ENCODE results near the gene UBE2L3.
"Not testable (repeated sequence)": the region's sequence is repeated elsewhere in the genome, so short reads cannot be mapped to it uniquely, and the experiment has no call there.

UBE2L3 gene

GRCh38 chr22:21570398-21570797 is 2.9 kb downstream of the UBE2L3 start:
- DNase-seq = no peak

GRCh38 chr22:21571679-21572078 is 4.2 kb downstream of the UBE2L3 start:
- no peak for DNase-seq

DNA sequence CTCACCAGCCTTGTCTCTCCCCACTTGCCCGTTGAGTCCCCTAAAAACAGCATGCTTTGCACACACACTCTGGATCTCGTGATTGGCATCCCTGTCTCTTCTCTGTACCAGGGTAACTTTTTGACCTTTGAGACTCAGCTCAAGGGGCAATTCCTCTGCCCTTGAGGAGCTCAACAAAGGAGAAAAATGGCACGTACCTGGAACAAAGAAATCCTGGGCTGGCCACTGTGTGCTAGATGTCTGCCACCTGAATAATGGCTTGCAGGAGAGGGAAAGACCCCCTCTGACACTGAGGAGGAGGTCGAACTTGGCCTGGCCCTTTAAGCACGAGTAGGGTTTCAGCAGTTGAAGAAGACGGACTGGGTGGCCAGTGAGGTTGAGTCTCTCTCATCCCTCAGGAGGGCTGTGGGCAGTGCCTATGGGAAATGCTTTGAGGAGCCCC is 5.8 kb downstream of the UBE2L3 start:
- DNase-seq = no peak

GRCh38 chr22:21573750-21574494 is 6.4 kb downstream of the UBE2L3 start:
- no peak for DNase-seq

DNA sequence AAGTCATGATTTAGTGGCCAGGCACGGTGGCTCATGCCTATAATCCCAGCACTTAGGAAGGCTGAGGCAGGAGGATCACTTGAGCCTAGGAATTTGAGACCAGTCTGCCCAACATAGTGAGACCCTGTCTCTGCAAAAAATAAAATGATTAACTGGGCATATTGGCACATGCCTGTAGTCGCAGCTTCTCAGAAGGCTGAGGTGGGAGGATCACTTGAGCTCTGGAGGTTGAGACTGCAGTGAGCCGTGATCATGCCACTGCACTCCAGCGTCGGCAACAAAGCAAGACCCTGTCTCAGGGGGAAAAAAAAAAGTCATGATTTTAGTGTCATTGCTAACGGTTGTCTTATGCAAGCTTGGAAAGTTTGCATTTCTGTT is 11.9 kb downstream of the UBE2L3 start:
- no peak for DNase-seq

DNA sequence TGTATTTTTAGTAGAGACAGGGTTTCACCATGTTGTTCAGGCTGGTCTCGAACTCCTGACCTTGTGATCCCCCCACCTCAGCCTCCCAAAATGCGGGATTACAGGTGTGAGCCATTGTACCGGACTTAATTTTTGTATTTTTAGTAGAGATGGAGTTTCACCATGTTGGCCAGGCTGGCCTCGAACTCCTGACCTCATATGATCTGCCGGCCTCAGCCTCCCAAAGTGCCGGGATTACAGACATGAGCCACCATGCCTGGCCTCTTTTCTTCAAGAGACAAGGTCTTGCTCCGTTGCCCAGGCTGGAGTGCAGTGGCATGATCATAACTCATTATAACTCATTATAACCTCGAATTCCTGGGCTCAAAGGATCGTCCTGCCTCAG is 13.1 kb downstream of the UBE2L3 start:
- DNase-seq = not testable (repeated sequence)

DNA sequence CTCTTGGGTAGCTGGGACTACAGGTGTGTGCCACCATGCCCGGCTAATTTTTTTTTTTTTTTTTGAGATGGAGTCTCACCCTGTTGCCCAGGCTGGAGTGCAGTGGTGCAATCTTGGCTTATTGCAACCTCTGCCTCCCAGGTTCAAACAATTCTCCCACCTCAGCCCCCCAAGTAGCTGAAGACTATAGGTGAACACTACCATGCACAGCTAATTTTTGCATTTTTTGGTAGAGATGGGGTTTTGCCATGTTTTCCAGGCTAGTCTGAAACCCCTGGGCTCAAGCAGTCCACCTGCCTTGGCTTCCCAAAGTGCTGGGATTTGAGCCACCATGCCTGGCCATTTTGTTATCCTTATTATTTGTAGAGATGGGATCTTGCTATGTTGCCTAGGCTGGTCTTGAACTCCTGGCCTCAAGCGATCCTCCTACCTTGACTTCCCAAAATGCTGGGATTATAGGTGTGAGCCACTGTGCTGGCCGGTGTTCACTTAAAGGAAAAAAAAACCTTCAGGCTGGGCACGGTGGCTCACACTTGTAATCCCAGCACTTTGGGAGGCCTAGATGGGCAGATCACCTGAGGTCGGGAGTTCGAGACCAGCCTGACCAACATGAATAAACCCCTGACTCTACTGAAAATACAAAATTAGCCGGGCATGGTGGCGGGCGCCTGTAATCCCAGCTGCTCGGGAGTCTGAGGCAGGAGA is 13.6 kb downstream of the UBE2L3 start:
- DNase-seq = not testable (repeated sequence)

- DNase-seq = peak in 12 of 58 donors; percentile 3 to 66 (median 12)
Observed at GRCh38 chr22:21582801-21583740, 15.6 kb downstream of the UBE2L3 start.

DNA sequence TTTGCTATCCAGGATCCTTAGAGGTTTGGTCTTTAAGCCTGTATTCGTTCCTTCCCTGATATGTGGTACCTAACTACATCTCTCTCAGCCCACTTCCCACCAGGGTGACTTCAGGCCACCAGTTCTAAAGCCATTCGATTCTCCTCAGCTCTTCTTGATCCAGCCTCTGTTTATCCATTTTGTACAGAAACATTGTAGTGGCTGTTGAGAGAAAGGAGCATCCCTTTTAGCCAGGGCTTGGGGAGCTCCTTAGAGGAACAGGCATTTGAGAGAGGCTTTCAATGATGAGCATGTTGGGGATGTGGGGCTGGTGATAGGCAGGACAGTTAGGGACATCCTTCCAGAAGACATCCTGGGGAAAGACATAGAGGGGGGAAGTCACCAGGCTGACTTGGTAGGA is 17.9 kb downstream of the UBE2L3 start:
- DNase-seq = no peak

- peak in 40 of 58 donors; percentile 4 to 83 (median 37) for DNase-seq
Observed at GRCh38 chr22:21587803-21588611, 20.5 kb downstream of the UBE2L3 start.

- no peak for DNase-seq
Observed at GRCh38 chr22:21589396-21589795, 21.9 kb downstream of the UBE2L3 start.

DNA sequence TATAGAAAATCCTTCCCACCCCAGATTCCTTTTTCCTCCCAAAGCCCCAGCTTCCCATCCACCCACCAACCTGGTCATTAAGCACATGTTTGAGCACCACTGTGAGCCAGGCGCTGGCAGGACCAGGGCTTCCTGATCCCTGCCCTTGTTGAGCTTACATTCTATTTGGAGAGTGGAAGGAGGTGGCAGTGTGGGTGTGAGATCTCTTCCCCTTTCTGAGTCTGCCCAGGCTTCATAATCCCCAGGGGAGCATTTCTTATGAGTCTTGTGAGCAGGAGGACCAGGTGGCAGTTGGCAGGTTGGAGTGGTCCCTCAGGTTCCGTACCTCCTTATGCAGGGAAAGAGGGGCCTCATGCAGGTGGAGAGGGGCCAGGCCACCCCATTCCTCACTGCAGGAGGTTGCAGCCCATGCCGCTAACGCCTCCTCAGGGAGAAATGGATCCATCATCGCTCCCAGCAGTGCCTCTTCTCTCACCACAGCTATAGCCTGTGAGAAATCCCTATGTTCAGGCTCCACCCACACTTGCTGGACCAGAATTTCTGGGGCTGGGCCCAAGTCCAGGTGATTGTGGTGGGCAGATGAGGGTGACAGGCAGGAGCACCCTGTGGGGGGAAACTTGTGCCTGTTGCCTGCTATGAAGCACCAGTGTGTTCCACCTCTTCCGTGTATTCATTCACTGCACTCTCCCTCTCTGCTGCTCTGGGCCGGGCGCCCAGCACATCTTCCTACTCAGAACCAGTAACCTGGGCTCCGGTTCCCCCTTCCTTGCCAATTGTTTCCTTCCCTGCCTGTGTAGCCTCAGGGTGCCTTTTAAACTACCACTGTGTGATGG is 23.5 kb downstream of the UBE2L3 start:
- peak in 29 of 58 donors; percentile 6 to 78 (median 25) for DNase-seq

DNA sequence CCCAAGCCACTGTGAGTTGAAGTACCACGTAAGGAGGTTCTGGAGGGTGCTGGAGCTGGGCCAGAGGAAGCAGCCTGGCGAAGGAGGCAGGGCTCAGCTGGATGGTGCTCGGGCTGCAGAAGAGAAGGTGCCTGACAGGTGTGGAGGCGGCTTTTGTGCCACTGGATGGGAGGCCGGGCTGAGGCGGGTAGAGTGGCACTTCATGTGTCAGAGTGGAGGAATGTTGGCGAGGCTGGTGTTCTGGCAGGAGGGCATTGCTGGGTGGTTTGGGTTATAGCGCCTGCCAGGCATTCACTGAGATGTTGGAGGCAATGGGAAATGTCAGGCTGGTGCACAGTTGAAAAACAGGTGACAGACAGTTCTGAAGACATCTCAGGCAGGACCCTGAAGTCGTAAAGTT is 24.2 kb downstream of the UBE2L3 start:
- DNase-seq = no peak

DNA sequence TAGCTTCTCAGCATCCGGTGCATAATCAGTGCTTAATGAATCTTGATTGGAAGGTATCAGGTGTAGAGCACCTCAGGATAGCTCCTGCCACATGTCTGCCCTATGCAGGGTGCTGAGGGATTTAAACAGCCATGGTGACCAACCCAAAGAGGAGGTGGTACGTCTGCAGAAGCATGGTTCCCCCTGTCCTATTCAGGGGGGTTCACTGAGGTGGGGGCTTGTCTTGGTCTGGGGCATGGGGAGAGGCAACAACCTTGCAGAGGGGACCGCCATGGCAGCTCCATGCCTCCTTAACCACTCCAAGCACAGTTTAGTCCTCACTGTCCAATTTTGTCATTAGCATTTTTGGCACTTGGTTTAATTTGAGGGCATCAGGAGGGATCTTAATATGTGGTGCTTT is 24.9 kb downstream of the UBE2L3 start:
- DNase-seq = no peak

DNA sequence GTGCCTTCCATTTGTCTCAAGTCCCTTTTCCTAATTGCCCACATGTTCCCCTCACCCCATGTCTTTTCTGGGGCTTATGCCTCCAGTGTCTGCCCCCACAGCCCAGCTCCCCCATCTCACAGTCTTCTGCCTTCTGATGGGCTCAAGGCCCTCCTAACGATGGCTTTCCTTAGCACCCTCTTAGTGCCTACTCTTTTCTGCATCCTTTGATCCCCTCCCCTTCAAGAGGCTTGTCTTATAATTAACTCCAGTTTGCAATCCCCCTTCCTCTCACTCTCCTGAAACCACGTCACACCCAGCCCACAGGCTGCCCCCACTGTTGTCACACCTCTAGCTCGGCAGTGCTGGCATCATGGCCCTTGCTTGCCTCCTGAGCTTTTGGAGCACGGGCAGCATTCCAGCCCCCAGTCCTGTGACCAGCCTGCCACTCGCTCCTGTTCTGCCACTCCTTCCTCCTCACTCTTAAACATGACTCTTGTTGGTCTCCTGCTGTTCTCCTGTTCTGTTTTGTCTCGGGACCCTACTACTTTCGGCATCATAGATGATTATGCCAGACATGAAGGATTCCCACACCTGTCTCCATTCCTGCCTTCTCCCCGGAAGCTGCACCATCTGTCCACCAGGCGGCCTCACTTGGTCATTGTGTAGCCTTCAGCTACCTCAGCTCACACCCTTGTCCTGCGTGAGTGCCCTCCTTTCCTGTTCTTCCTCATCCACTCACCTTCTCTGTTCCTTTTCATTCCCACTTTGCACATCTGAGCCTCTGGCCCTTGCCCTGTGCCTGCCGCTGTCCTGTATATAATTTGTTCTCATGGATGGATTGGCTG is 26.1 kb downstream of the UBE2L3 start:
- DNase-seq = peak in 12 of 58 donors; percentile 4 to 30 (median 9)

- DNase-seq = peak in 22 of 58 donors; percentile 2 to 49 (median 16)
Observed at GRCh38 chr22:21594865-21595452, 27.4 kb downstream of the UBE2L3 start.

DNA sequence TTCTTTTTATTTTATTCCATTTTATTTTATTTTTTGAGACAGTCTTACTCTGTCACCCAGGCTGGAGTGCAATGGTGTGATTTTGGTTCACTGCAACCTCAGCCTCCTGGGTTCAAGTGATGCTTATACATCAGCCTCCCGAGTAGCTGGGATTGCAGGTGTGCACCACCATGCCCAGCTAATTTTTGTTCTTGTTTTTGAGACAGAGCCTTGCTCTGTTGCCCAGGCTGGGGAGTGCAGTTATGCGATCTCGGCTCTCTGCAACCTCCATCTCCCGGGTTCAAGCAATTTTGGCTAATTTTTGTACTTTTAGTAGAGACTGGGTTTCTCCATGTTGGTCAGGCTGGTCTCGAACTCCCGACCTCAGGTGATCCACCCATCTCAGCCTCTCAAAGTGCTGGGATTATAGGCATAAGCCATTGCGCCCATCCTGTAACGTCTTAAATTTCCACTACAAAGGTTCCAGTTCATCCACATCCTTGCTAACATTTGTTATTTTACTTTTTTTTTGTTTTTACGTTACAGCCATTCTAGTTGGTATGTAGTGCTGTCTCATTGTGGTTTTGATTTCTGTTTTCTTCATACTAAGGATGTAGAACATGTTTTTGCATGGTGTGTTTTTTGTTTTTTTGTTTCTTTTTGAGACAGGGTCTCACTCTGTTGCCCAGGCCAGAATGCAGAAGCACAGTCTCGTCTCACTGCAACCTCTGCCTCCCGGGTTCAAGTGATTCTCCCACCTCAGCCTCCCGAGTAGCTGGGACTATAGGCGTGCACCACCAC is 29.0 kb downstream of the UBE2L3 start:
- not testable (repeated sequence) for DNase-seq

DNA sequence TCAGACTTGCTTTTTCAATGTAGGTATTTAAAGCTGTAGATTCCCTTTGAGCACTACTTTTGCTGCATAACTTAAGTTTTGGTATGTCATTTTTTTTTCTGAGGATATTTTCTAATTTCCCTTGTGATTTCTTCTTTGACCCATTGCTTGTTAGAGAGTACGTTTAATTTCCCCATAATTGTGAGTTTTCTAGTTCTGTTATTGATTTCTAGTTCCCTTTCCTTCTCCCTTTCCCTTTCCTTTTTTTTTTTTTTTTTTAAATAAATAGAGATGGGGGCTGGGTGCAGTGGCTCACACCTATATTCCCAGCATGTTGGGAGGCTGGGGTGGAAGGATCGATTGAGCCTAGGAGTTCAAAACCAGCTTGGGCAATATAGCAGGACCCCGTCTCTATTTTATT is 30.8 kb downstream of the UBE2L3 start:
- no peak for DNase-seq
